ENCODE results near the gene ARFGAP3. TPM values are rescaled to one million over a fixed set of nuclear protein-coding genes. Genes with fewer than 3 reads are reported as not detected.

The ARFGAP3 gene
- polyA plus RNA-seq, 2 of the 4 experiments (the other 2 are of a cell fraction) = 19.1 to 39.0 TPM

- TF ChIP-seq, protein P1, sequence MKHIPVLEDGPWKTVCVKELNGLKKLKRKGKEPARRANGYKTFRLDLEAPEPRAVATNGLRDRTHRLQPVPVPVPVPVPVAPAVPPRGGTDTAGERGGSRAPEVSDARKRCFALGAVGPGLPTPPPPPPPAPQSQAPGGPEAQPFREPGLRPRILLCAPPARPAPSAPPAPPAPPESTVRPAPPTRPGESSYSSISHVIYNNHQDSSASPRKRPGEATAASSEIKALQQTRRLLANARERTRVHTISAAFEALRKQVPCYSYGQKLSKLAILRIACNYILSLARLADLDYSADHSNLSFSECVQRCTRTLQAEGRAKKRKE (CRISPR knock-in tag; IDR thresholded peaks at IDR 0.05; ENCODE audit: low read depth) = no peak
- no peak for TF ChIP-seq MAFK (IDR thresholded peaks at IDR 0.05; ENCODE audit: partially characterized antibody)
These were observed 10.0 kb downstream of the ARFGAP3 start (continued) for GRCh38 chr22:42847110-42847509.

DNA sequence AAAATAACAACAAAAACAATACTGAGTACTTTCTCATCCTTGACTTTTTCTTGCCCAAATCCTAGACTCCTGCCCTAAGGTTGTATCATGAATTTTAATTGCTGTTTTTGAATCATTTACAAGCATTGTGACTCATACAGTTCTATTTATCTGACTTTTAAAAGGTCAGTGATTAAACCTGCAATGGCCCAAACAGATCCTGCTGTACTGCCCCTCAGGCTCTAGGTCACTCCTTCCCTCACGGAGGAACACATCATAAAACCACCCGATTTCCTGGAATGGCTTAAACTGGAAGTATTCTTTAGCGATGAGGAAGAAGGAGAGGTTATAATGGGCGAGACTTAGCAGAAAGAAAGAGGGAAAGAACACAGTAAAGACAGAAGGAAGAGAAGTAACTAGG lies 12.3 kb downstream of the ARFGAP3 start:
- ChIA-PET CTCF (interaction anchor here (1.0 kb wide), 1 partner anchor 245 kb away, joined by 3 read pairs; no protein-coding TSS in a partner anchor), POLR2A (no interaction called here)
- peak overlapping the region; percentile 44; the same call in 2 of the 3 replicates for H3K4me2 ChIP-seq
- H3K4me1 ChIP-seq = peaks cover 22% of the 10 kb centered on the region
- peak overlapping the region; percentile 54 to 63; a peak in 4 of 6 replicates for H3K27ac ChIP-seq
- DNase-seq (ENCODE audit: low read depth in 1 of 2, low spot score in 1 of 2) (peak in 1 of 2 experiments; percentile 53), FAIRE-seq (no peak), ATAC-seq (peak in 1 of 2 experiments; percentile 62; a peak in 2 of 6 replicates)
- 24% methylated on average over 4 of the region's 4 CpGs for WGBS (ENCODE audit: missing lambda C conversion rate)
- TF ChIP-seq GATA3 (IDR thresholded peaks at IDR 0.05; ENCODE audit: borderline replicate concordance) = peak; percentile 29; the same call in 1 of the 2 replicates
- TF ChIP-seq FOSL2 (IDR thresholded peaks at IDR 0.05) = no peak
- peak; percentile 46; the same call in 1 of the 2 replicates for TF ChIP-seq FOSL2 (CRISPR knock-in tag; IDR thresholded peaks at IDR 0.05)
- TF ChIP-seq KDM1A (IDR thresholded peaks at IDR 0.05; ENCODE audit: low read depth) = no peak
- peak; percentile 20; the same call in 1 of the 2 replicates for TF ChIP-seq JUNB (IDR thresholded peaks at IDR 0.05)
- H3K4me3 ChIP-seq = no peak overlapping the region
- H3K9me3 ChIP-seq = no peaks in the 10 kb centered on the region

DNA sequence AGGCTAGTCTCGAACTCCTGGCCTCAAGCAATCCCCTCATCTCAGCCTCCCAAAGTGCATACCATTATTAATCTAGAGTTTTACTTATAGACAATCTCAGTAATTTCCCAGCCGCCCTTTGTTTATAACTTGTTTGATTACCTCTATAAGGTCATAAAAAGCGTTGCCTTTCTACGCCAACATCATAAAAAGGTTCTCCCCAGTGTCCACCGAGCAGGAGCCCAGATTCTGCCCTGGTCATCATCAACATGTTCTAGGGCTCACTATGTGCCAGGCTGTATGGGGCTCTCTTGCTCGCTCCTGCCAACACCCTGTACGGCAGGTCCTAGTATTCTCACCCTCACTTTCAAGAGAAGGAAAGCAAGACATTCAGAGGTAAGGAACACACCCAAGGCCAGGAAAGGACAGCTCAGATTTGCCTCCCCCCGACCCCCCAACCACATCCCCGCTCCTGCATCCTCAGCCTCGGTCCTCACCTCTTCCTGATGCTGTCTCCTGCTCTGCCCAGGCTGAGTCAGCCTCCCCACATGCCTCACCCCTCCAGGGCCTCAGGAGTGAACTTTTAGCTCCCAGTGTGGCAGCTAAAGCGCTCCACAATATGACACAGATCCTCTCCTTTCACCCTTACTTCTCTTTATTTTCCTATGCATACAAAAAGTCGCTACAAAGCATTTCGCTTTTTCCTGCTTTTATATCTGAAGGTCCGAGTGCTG lies 14.3 kb downstream of the ARFGAP3 start:
- H3K4me1 ChIP-seq = peaks cover 18% of the 10 kb centered on the region
- POLR2A ChIA-PET = no interaction called here
- no peaks in the 10 kb centered on the region for H3K9me3 ChIP-seq
- WGBS (ENCODE audit: missing lambda C conversion rate) = 94% methylated on average over 13 of the region's 14 CpGs
- DNase-seq (ENCODE audit: low read depth in 1 of 2, low spot score in 1 of 2) (no peak), ATAC-seq (no peak), FAIRE-seq (no peak)
- CTCF ChIA-PET = interaction anchor here (0.6 to 1.7 kb wide), 3 partner anchors 9 to 193 kb away, joined by 3 to 4 read pairs (median 3); no protein-coding TSS in a partner anchor
- no peak overlapping the region for H3K27ac ChIP-seq
- no peak overlapping the region for H3K4me2 ChIP-seq
- H3K4me3 ChIP-seq = no peak overlapping the region
- no peak for TF ChIP-seq EHF (CRISPR knock-in tag; IDR thresholded peaks at IDR 0.05)

DNA sequence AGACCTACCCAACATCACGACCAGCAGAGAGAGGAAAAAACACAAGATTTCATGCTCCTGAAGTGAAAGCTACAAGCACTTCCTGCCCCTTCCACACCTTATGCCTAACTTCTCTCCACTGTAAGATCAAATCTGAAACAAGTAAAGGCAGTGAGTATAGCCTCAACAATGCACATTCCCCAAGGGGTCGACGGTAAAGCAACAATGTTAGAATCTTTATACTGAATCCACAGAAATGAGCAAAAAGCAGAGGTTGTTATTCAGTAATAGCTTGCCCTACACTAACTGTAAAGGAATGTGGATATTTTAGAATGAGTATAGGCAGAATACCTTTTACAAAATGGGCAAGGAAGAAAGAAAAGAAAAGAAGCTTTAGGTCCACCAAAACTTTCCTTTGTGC lies 15.6 kb downstream of the ARFGAP3 start:
- CTCF ChIA-PET = interaction anchor here (0.6 kb wide), 2 partner anchors 54 to 59 kb away, joined by 3 to 4 read pairs; no protein-coding TSS in a partner anchor
- FAIRE-seq (no peak), DNase-seq (ENCODE audit: low read depth in 1 of 2, low spot score in 1 of 2) (no peak), ATAC-seq (no peak)
- Histone ChIP-seq H3K27ac (no peak overlapping the region), H3K4me2 (no peak overlapping the region), H3K4me1 (peaks cover 18% of the 10 kb centered on the region), H3K9me3 (no peaks in the 10 kb centered on the region), H3K4me3 (no peak overlapping the region)
- 48% methylated on average over 3 of the region's 3 CpGs for WGBS (ENCODE audit: missing lambda C conversion rate)
- POLR2A ChIA-PET = interaction anchor here (0.7 kb wide), 1 partner anchor 172 kb away, joined by 8 read pairs; no protein-coding TSS in a partner anchor
- TF ChIP-seq ZSCAN20 (CRISPR knock-in tag; IDR thresholded peaks at IDR 0.05) (no peak), CTCF (IDR thresholded peaks at IDR 0.05) (no peak), EHF (CRISPR knock-in tag; IDR thresholded peaks at IDR 0.05) (no peak)
- TF ChIP-seq, protein P2, sequence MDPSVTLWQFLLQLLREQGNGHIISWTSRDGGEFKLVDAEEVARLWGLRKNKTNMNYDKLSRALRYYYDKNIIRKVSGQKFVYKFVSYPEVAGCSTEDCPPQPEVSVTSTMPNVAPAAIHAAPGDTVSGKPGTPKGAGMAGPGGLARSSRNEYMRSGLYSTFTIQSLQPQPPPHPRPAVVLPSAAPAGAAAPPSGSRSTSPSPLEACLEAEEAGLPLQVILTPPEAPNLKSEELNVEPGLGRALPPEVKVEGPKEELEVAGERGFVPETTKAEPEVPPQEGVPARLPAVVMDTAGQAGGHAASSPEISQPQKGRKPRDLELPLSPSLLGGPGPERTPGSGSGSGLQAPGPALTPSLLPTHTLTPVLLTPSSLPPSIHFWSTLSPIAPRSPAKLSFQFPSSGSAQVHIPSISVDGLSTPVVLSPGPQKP (IDR thresholded peaks at IDR 0.05; ENCODE audit: low read depth, low read length) = no peak

GRCh38 chr22:42837556-42837955 lies 19.5 kb downstream of the ARFGAP3 start:
- Histone ChIP-seq H3K4me2 (no peak overlapping the region), H3K4me1 (0 out of 3 replicates have a peak, but pooled peaks cover 6% of the 10 kb centered on the region), H3K27ac (no peak overlapping the region), H3K9me3 (no peaks in the 10 kb centered on the region), H3K4me3 (no peak overlapping the region)
- POLR2A ChIA-PET = no interaction called here
- CTCF ChIA-PET = no interaction called here
- no peak for DNase-seq (ENCODE audit: low read depth in 1 of 2, low spot score in 1 of 2)
- no peak for ATAC-seq
- no peak for FAIRE-seq
- 98% methylated on average over 4 of the region's 4 CpGs for WGBS (ENCODE audit: missing lambda C conversion rate)
- TF ChIP-seq JUN (IDR thresholded peaks at IDR 0.05) (no peak), NPAS2 (CRISPR knock-in tag; IDR thresholded peaks at IDR 0.05; ENCODE audit: borderline replicate concordance) (no peak), CHD4 (IDR thresholded peaks at IDR 0.05; ENCODE audit: borderline replicate concordance) (no peak), PHF8 (IDR thresholded peaks at IDR 0.05; ENCODE audit: borderline replicate concordance, low read depth) (no peak), HOXB5 (CRISPR knock-in tag; IDR thresholded peaks at IDR 0.05) (no peak), HEYL (CRISPR knock-in tag; IDR thresholded peaks at IDR 0.05) (no peak), RARB (CRISPR knock-in tag; IDR thresholded peaks at IDR 0.05) (no peak), MAX (IDR thresholded peaks at IDR 0.05) (no peak), SMC3 (IDR thresholded peaks at IDR 0.05) (no peak), FOSL2 (IDR thresholded peaks at IDR 0.05) (no peak), FOSL2 (CRISPR knock-in tag; IDR thresholded peaks at IDR 0.05) (no peak)
- TF ChIP-seq, protein P1 (CRISPR knock-in tag; IDR thresholded peaks at IDR 0.05; ENCODE audit: low read depth) = no peak
- TF ChIP-seq, protein P2 (IDR thresholded peaks at IDR 0.05; ENCODE audit: low read depth, low read length) = no peak
